HG03575 (cell line): ENCODE measurements around the gene WWC1.
A peak's percentile ranks its signal among the peaks of the same experiment; 100 is the strongest.

ENCODE experiments used
- ATAC-seq: cut with Tn5 transposase; IDR thresholded peaks from one replicate; pipeline ENCODE4 v1.9.1; 2021; ENCODE audit not compliant: unreplicated experiment, insufficient number of reproducible peaks, low FRiP score; ENCODE audit errors: extremely low read depth

Gene WWC1

GRCh38 chr5:168291342-168291963, at the start of gene WWC1:
Gene WWC1, plus strand, starts transcription at chr5:168291645. Its CDS starts 508 bp downstream, at chr5:168292153.
- ATAC-seq = peak; percentile 47

- no peak for ATAC-seq
Measured at GRCh38 chr5:168244838-168245559, 46.4 kb upstream of the WWC1 start.

- no peak for ATAC-seq
Measured at GRCh38 chr5:168249923-168250322, 41.5 kb upstream of the WWC1 start.

GRCh38 chr5:168251259-168251658, 40.2 kb upstream of the WWC1 start:
- no peak for ATAC-seq

- no peak for ATAC-seq
Measured at GRCh38 chr5:168254013-168254693, 37.3 kb upstream of the WWC1 start.

GRCh38 chr5:168260353-168261226, 30.9 kb upstream of the WWC1 start:
- no peak for ATAC-seq

GRCh38 chr5:168261227-168261571, 30.2 kb upstream of the WWC1 start:
- ATAC-seq = no peak

GRCh38 chr5:168262042-168262743, 29.3 kb upstream of the WWC1 start:
- no peak for ATAC-seq

GRCh38 chr5:168263121-168263520, 28.3 kb upstream of the WWC1 start:
- no peak for ATAC-seq

GRCh38 chr5:168266016-168266415, 25.4 kb upstream of the WWC1 start:
- ATAC-seq = no peak

- ATAC-seq = peak; percentile 47
Measured at GRCh38 chr5:168268949-168269936, 22.2 kb upstream of the WWC1 start.

GRCh38 chr5:168269937-168270330, 21.5 kb upstream of the WWC1 start:
- no peak for ATAC-seq

GRCh38 chr5:168270476-168270875, 21.0 kb upstream of the WWC1 start:
- ATAC-seq = no peak

- ATAC-seq = no peak
Measured at GRCh38 chr5:168273056-168273980, 18.1 kb upstream of the WWC1 start.

GRCh38 chr5:168274406-168274805, 17.0 kb upstream of the WWC1 start:
- no peak for ATAC-seq

GRCh38 chr5:168275940-168276339, 15.5 kb upstream of the WWC1 start:
- no peak for ATAC-seq

- no peak for ATAC-seq
Measured at GRCh38 chr5:168282120-168282519, 9.3 kb upstream of the WWC1 start.
